NCI-H748 (cell line): ENCODE measurements around the gene GRPEL2.

Source experiments
- DNase-seq: peaks from one replicate; lab custom pipeline; 2025; ENCODE audit not compliant: unreplicated experiment; lab: John Stamatoyannopoulos, UW

The GRPEL2 gene

GRCh38 chr5:149345147-149345891, at the start of gene GRPEL2:
Gene GRPEL2 (plus strand): TSS chr5:149345499. CDS start chr5:149345540, 41 bp downstream.
- DNase-seq: peak; percentile 99

- no peak for DNase-seq
Observed at GRCh38 chr5:149297340-149298025, 47.8 kb upstream of the GRPEL2 start.

GRCh38 chr5:149298163-149298562, 47.1 kb upstream of the GRPEL2 start:
- DNase-seq: no peak

GRCh38 chr5:149298842-149299404, 46.4 kb upstream of the GRPEL2 start:
- no peak for DNase-seq

- no peak for DNase-seq
Observed at GRCh38 chr5:149299451-149300054, 45.7 kb upstream of the GRPEL2 start.

- DNase-seq: no peak
Observed at GRCh38 chr5:149300441-149300840, 44.9 kb upstream of the GRPEL2 start.

- DNase-seq: no peak
Observed at GRCh38 chr5:149301049-149301743, 44.1 kb upstream of the GRPEL2 start.

- no peak for DNase-seq
Observed at GRCh38 chr5:149301744-149302380, 43.4 kb upstream of the GRPEL2 start.

- no peak for DNase-seq
Observed at GRCh38 chr5:149302641-149303040, 42.7 kb upstream of the GRPEL2 start.

GRCh38 chr5:149303210-149303609, 42.1 kb upstream of the GRPEL2 start:
- no peak for DNase-seq

GRCh38 chr5:149304195-149305078, 40.9 kb upstream of the GRPEL2 start:
- no peak for DNase-seq

- no peak for DNase-seq
Observed at GRCh38 chr5:149309354-149309753, 35.9 kb upstream of the GRPEL2 start.

- DNase-seq: no peak
Observed at GRCh38 chr5:149310488-149310887, 34.8 kb upstream of the GRPEL2 start.

GRCh38 chr5:149310947-149311658, 34.2 kb upstream of the GRPEL2 start:
- DNase-seq: no peak

- DNase-seq: no peak
Observed at GRCh38 chr5:149313151-149313841, 32.0 kb upstream of the GRPEL2 start.

- DNase-seq: no peak
Observed at GRCh38 chr5:149314571-149315111, 30.7 kb upstream of the GRPEL2 start.

- no peak for DNase-seq
Observed at GRCh38 chr5:149315753-149316152, 29.5 kb upstream of the GRPEL2 start.
